HG03575 (cell line): Measurements from ENCODE around the gene CIT.
"Not testable (repeated sequence)": the region's sequence is repeated elsewhere in the genome, so short reads cannot be mapped to it uniquely, and the experiment has no call there.

ENCODE experiments used
- ATAC-seq: cut with Tn5 transposase; IDR thresholded peaks from one replicate; pipeline ENCODE4 v1.9.1; 2021; ENCODE audit not compliant: unreplicated experiment, insufficient number of reproducible peaks, low FRiP score; ENCODE audit errors: extremely low read depth

Gene CIT

GRCh38 chr12:119667577-119668323 lies 209.4 kb downstream of the CIT start, which contains the start of gene PRKAB1:
PRKAB1 (plus strand) TSS chr12:119668133; CDS start chr12:119668245, 112 bp downstream.
- peak; percentile 82 for ATAC-seq

DNA sequence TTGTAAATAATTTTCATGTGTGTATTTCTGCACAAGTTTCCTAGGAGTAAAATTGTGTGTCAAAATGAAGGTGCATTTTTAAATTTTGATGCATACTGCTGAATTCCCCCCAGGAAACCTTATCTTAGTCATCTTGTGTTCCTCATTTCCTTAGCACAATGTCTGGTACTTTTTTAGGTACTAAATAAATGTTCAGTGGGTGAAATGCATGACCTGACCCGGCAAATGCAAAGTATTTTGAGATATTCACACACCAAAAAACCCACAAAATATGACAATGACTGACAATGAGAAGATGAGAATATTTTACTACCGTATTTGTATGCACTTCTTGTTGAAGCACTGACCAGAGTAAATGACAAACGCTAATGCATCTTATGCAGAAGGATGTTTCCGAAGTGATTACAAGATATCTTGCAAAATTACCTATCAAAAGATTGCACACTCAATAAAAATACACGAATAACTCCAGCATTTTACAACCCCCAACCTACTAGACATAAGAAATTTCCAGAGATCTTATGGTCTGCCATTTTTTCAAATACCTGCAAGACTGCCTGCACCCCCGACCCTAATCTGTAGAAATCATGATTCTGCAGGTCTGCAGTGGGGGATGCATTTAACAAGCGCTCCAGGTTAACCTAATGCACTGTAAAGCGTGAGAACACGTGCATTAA lies 210.1 kb downstream of the CIT start:
- ATAC-seq = no peak

DNA sequence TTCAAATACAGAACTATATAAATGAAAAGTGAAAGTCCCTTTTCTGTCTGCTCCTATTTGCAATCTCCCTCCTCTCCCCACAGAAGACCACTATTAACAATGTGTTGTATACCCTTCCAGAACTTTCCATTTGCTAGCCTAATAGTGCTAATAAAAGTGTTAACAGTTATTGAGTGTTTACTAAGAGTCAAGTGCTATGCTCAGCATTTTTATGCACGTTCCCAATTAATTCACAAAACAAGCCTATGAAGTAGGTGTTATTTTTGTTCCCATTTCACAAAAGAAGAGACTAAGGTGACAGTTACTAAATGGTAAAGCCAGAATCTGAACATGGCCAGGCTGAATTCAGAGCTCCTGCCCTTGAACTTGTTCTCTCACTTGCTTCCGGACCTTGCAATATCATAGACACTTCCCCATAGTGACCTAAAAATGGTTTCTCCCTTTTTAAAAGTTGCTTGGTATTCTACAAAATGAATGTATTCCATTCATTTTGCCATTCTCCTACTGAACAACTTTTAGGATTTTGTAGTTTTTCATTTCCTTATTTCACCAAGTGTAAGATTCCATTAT lies 210.8 kb downstream of the CIT start:
- ATAC-seq = no peak

- no peak for ATAC-seq
Measured at GRCh38 chr12:119665164-119665929, 211.8 kb downstream of the CIT start.

- no peak for ATAC-seq
Measured at GRCh38 chr12:119664642-119665041, 212.5 kb downstream of the CIT start.

- ATAC-seq = no peak
Measured at GRCh38 chr12:119661882-119662281, 215.2 kb downstream of the CIT start.

DNA sequence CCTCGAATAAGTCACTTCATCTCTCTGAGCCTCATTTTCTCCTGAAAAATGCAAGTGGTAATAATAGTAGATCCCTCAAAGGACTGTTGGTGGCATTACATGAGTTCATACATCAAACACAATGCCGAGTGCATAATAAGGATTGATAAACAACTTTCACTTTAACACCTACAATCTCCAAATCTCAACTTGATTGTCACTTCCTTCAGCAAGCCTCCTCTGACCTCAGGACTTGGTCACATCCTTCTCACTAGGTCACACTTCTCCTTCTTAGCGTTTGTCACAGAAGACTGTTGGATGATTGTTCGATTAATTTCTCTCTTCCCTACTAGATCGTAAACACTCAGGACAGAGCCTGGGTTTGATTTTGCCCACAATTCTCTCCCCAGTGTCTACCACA lies 217.0 kb downstream of the CIT start:
- no peak for ATAC-seq

- ATAC-seq = no peak
Measured at GRCh38 chr12:119659289-119659897, 217.7 kb downstream of the CIT start.

DNA sequence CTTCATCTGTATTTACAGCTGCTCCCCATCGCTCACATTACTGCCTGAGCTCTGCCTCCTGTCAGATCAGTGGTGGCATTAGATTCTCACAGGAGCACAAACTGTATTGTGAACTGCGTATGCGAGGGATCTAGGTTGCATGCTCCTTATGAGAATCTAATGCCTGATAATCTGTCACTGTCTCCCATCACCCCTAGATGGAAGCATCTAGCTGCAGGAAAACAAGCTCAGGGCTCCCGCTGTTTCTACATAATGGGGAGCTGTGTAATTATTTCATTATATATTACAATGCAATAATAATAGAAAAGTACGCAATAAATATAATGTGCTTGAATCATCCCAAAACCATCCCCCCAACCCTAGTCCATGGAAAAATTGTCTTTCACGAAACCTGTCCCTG lies 219.0 kb downstream of the CIT start:
- ATAC-seq = not testable (repeated sequence)

- ATAC-seq = not testable (repeated sequence)
Measured at GRCh38 chr12:119657001-119657400, 220.1 kb downstream of the CIT start.

GRCh38 chr12:119652665-119653064 lies 224.5 kb downstream of the CIT start:
- ATAC-seq = no peak

GRCh38 chr12:119649202-119649808 lies 227.8 kb downstream of the CIT start:
- ATAC-seq = no peak

- ATAC-seq = no peak
Measured at GRCh38 chr12:119645535-119646059, 231.5 kb downstream of the CIT start.

- ATAC-seq = no peak
Measured at GRCh38 chr12:119644930-119645329, 232.2 kb downstream of the CIT start.

GRCh38 chr12:119642986-119643385 lies 234.1 kb downstream of the CIT start:
- no peak for ATAC-seq
